HG03378 (cell line): ENCODE results near the gene SEC24D.
"Not testable (repeated sequence)": the region's sequence is repeated elsewhere in the genome, so short reads cannot be mapped to it uniquely, and the experiment has no call there.

ENCODE experiments used
- ATAC-seq: cut with Tn5 transposase; IDR thresholded peaks from one replicate; pipeline ENCODE4 v1.9.1; 2021; ENCODE audit warnings: mild to moderate bottlenecking, moderate library complexity; ENCODE audit not compliant: unreplicated experiment

The SEC24D gene

GRCh38 chr4:118814058-118814457 lies 21.9 kb downstream of the SEC24D start:
- ATAC-seq, result no peak

- no peak for ATAC-seq
Measured at GRCh38 chr4:118813561-118813960, 22.4 kb downstream of the SEC24D start.

DNA sequence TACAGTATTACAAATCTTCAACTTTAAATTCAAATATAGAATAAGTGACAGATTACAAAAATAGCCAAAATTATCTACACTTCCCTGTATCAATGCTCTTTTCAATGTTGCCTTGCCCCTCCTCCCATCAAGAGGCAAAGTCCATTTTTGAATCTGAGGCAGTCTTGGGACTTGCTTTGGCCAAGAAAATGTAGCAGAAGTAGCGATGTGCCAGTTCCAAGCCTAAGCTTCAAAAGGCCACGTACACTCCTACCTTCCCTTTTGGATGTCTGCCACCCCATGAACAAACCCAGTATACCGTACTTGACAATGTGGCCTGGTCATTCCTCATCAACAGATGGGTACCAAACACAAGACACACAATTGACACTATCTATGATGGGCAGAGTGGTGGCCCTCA lies 24.1 kb downstream of the SEC24D start:
- no peak for ATAC-seq

DNA sequence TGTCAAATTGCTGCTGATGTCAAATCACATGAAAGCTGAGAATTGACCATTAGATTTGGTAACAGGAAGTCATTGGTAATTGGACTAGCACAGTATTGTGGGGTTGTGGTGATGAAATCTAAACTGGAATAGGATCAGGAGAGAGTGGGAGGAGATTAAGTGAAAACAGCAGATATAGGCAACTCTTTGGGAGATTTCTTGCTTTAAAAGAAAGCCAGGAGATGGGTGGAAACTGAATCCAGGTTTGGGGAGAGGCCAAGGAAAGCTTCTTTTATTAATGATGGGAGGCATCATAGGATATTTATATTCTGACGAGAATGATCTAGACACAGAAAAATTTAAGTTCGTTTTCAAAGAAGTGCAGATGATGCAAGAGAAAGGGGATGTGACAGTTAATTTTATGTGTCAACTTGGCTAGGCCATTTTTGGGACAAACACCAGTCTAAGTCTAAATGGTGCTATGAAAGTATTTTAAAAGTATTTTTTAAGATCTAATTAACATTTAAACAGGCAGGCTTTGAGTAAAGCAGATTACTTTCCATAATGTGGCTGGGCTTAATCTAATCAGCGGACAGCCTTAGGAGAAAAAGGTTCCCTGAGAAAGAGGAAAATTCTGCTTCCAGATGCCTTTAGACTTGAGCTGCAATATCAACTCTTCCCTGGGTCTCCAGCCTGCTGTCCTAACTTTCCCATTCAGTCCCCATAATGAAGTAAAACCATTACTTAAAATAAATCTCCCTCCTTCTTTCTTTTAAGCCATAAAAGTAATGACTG lies 24.7 kb downstream of the SEC24D start:
- no peak for ATAC-seq

DNA sequence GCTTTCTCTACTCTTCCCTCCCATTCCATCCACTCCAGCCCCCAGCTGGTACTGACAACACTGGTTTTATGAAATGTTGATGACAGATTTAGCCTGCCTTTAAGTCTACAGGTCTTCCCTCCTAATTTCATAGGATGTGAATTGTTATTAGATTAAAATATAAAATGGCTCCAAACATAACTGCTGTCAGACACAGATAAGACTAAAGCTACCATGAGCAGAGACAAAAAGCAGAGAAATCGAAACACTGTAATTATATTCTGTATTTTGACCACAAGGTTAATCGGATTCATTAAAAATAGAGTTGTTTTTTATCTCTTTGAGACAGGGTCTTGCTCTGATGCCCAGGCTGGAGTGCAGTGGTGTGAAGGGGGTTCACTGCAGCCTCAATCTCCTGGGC lies 28.3 kb downstream of the SEC24D start:
- ATAC-seq, result no peak

DNA sequence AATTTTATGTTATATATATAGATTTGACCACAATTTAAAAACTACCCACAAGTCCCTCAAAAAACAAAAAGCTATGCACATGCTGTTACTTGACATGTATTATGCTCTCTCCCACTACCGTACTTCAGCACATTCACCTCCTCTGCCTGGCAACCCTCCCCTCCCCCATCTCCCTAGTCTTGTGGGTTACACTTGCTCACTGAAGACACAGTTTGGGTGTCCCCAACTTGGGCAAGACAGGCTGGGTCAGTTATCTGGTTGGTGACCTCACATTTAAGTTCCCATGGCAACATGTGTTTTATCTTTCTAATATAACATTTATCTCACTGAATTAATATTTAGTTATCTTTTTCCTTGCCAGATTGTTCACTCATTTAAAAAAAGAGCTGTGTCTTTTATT lies 32.7 kb downstream of the SEC24D start:
- no peak for ATAC-seq

GRCh38 chr4:118801895-118802575 lies 33.9 kb downstream of the SEC24D start:
- ATAC-seq, result no peak

GRCh38 chr4:118799231-118799942 lies 36.5 kb downstream of the SEC24D start:
- ATAC-seq, result no peak

GRCh38 chr4:118798658-118799057 lies 37.3 kb downstream of the SEC24D start:
- ATAC-seq, result no peak

- no peak for ATAC-seq
Measured at GRCh38 chr4:118797558-118798142, 38.3 kb downstream of the SEC24D start.

DNA sequence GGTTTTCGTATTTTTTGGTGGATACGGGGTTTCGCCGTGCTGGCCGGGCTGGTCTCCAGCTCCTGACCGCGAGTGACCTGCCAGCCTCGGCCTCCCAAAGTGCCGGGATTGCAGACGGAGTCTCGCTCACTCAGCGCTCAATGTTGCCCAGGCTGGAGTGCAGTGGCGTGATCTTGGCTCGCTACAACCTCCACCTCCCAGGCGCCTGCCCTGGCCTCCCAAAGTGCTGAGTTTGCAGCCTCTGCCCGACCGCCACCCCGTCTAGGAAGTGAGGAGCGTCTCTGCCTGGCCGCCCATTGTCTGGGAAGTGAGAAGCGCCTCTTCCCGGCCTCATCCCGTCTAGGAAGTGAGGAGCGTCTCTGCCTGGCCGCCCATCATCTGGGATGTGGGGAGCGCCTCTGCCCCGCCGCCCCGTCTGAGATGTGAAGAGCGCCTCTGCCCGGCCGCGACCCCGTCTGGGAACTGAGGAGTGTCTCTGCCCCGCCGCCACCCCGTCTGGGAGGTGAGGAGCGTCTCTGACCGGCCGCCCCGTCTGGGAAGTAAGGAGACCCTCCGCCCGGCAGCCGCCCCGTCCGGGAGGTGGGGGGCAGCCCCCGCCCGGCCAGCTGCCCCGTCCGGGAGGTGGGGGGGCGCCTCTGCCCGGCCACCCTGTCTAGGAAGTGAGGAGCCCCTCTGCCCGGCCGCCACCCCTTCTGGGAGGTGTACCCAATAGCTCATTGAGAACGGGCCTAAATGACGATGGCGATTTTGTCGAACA lies 44.1 kb downstream of the SEC24D start:
- not testable (repeated sequence) for ATAC-seq

GRCh38 chr4:118790544-118790943 lies 45.4 kb downstream of the SEC24D start:
- ATAC-seq, result no peak

DNA sequence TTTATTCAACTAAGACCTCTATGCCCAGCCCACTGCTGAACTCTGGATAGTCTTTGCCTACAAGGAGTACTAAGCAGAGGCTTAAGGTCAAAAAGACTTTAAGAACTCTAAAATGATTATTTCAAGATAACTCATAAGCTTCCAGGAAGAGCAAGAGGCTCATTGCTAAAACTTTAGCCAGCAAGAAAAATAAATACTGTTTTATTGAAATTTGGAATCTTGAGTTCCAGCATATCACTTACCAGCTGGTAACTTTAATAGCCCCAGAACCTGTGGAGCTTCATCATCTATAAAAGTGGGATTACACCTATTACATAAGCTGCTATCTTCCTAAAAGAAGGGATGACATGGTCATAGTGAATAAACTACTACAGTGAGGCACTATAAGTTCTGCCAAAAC lies 47.0 kb downstream of the SEC24D start:
- no peak for ATAC-seq

- ATAC-seq, result no peak
Measured at GRCh38 chr4:118787844-118788380, 48.0 kb downstream of the SEC24D start.

- ATAC-seq, result no peak
Measured at GRCh38 chr4:118784776-118785175, 51.1 kb downstream of the SEC24D start.

DNA sequence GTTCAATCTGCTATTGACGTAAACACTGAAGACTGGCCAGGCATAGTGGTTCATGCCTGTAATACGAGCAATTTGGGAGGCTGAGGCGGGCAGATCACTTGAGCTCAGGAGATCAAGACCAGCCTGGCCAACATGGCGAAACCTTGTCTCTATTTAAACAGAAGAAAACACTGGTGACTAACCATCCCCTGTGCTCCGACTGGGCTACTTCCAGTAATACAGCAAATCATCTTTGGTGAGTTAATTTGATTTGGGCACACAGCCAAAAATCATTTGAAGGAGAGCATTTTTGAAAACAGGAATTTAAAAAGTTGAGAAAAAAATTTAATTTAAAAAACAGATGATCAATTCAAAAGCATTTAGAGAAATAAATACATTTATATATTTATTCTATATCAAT lies 52.0 kb downstream of the SEC24D start:
- no peak for ATAC-seq

GRCh38 chr4:118782886-118783285 lies 53.0 kb downstream of the SEC24D start:
- not testable (repeated sequence) for ATAC-seq

DNA sequence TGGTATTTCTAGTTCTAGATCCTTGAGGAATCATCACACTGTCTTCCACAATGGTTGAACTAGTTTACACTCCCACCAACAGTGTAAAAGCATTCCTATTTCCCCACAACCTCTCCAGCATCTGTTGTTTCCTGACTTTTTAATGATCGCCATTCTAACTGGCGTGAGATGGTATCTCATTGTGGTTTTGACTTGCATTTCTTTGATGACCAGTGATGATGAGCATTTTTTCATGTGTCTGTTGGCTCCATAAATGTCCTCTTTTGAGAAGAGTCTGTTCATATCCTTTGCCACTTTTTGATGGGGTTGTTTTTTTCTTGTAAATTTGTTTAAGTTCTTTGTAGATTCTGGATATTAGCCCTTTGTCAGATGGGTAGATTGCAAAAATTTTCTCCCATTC lies 58.3 kb downstream of the SEC24D start:
- not testable (repeated sequence) for ATAC-seq

DNA sequence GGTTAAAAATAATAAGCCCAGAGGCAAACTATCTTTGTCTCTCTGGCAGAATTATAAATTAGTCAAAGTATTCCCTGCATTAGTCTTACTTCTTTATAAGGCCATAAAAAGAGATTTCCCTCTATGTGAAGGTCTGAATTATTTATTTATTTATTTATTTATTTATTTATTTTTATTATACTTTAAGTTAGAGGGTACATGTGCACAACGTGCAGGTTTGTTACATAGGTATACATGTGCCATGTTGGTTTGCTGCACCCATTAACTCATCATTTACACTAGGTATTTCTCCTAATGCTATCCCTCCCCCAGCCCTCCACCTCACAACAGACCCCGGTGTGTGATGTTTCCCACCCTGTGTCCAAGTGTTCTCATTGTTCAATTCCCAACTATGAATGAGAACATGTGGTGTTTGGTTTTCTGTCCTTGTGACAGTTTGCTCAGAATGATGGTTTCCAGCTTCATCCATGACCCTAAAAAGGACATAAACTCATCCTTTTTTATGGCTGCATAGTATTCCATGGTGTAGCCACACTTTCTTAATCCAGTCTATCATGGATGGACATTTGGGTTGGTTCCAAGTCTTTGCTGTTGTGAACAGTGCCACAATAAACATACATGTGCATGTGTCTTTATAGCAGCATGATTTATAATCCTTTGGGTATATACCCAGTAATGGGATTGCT lies 58.8 kb downstream of the SEC24D start:
- not testable (repeated sequence) for ATAC-seq
